HepG2 (cell line): ENCODE results near the gene TRRAP. TPM values are rescaled to one million over a fixed set of nuclear protein-coding genes. Genes with fewer than 3 reads are reported as not detected.

ENCODE experiments used
- ARNT2 ChIP-seq: sonication (generic); formaldehyde crosslinking; IDR thresholded peaks from 2 replicates; pipeline ENCODE4 v1.8.0; 2022; ENCODE audit warnings: mild to moderate bottlenecking, low read depth, missing genetic modification reagents, moderate library complexity
- IKZF1 ChIP-seq: fragments of 450-650 bp; IDR thresholded peaks from 2 replicates; pipeline ENCODE4 v1.7.1; 2016
- KAT8 ChIP-seq: IDR thresholded peaks from 2 replicates; pipeline ENCODE4 v1.6.1; 2016; ENCODE audit warnings: missing genetic modification reagents, missing compliant biosample characterization
- MTF1 ChIP-seq: sonication (generic); formaldehyde crosslinking; IDR thresholded peaks from 2 replicates; pipeline ENCODE4 v1.5.0; 2020; ENCODE audit warnings: missing genetic modification reagents
- NCOA1 ChIP-seq: sonication (generic); formaldehyde crosslinking; IDR thresholded peaks from 2 replicates; pipeline ENCODE4 v1.9.0; 2021; ENCODE audit warnings: missing genetic modification reagents
- TEAD2 ChIP-seq: sonication (generic); formaldehyde crosslinking; IDR thresholded peaks from 2 replicates; pipeline ENCODE4 v1.9.0; 2021; ENCODE audit warnings: missing genetic modification reagents
- TEF ChIP-seq: sonication (generic); formaldehyde crosslinking; IDR thresholded peaks from 2 replicates; pipeline ENCODE4 v1.5.0; 2020; ENCODE audit warnings: missing genetic modification reagents
- ZBTB40 ChIP-seq, 2 experiments: fragments of 450-650 bp in 1 of 2; sonication (generic) in 1 of 2; formaldehyde crosslinking in 1 of 2; IDR thresholded peaks; 2 replicates each; pipeline versions ENCODE4 v1.6.1 to v1.8.0; 2016 to 2022; ENCODE audit warnings: antibody characterized with exemption in 1 of 2, mild to moderate bottlenecking in 1 of 2, missing genetic modification reagents in 1 of 2
- ZBTB46 ChIP-seq: sonication (generic); formaldehyde crosslinking; IDR thresholded peaks from 2 replicates; pipeline ENCODE4 v1.4.0; 2020; ENCODE audit warnings: mild to moderate bottlenecking, missing genetic modification reagents, borderline replicate concordance
- ZKSCAN8 ChIP-seq: IDR thresholded peaks from 2 replicates; pipeline ENCODE4 v1.6.1; 2016; ENCODE audit warnings: borderline replicate concordance, missing genetic modification reagents, missing compliant biosample characterization
- ZNF512 ChIP-seq: sonication (generic); formaldehyde crosslinking; IDR thresholded peaks from 2 replicates; pipeline ENCODE4 v1.4.0; 2020; ENCODE audit warnings: mild to moderate bottlenecking, missing genetic modification reagents
- ZNF768 ChIP-seq: sonication (generic); formaldehyde crosslinking; IDR thresholded peaks from 2 replicates; pipeline ENCODE4 v1.4.0; 2020; ENCODE audit warnings: missing genetic modification reagents
- polyA plus RNA-seq, 8 experiments: library from polyadenylated mRNA; depleted of rRNA in 3 of 8; stranded (reverse) in 7 of 8; unstranded in 1 of 8; fragments of >200 nt; fragmentation: Illumina TruSeq in 4 of 8; extraction: Trizol in 4 of 8; gene quantifications; 2 replicates each; pipeline versions ENCODE4 v1.2.1 to v1.2.3, GENCODE V29; 2011 to 2016; ENCODE audit warnings: low read depth in 4 of 8, missing spikeins in 1 of 8, mixed read lengths in 1 of 8; ENCODE audit not compliant: insufficient read depth in 1 of 8
- total RNA-seq, 5 experiments: library from RNA; depleted of rRNA; stranded (reverse); fragments of >200 nt; fragmentation: Illumina TruSeq; extraction: Trizol; gene quantifications; 2 replicates each; pipeline ENCODE4 v1.2.3, GENCODE V29; 2016; ENCODE audit warnings: low read depth in 1 of 5

TRRAP gene
- total and polyA plus RNA-seq, 2 of the 13 experiments (the other 11 are each of a cell fraction or from before 2014, with no cell fraction given) = 8.6 to 10.5 TPM

GRCh38 chr7:98878365-98879197 is at the start of gene TRRAP (continued):
- TF ChIP-seq ZBTB46 (no peak), TEF (CRISPR knock-in tag) (0 out of 2 replicates have a peak, but pooled peaks have one; percentile 42), ZBTB40 (IDR thresholded peaks at IDR 0.05) (no peak), ZBTB40 (CRISPR knock-in tag; IDR thresholded peaks at IDR 0.05) (peak; percentile 67), NCOA1 (CRISPR knock-in tag) (no peak), TEAD2 (CRISPR knock-in tag) (no peak), ZNF512 (CRISPR knock-in tag) (no peak), MTF1 (CRISPR knock-in tag) (0 out of 2 replicates have a peak, but pooled peaks have one; percentile 53), ZKSCAN8 (CRISPR knock-in tag) (no peak), ARNT2 (CRISPR knock-in tag) (0 out of 2 replicates have a peak, but pooled peaks have one; percentile 77), ZNF768 (peak; percentile 36; the same call in 1 of the 2 replicates), KAT8 (CRISPR knock-in tag) (peak; percentile 68), IKZF1 (no peak)
